ENCODE data around the gene FUT7. TPM values are rescaled to one million over a fixed set of nuclear protein-coding genes. Genes with fewer than 3 reads are reported as not detected.
"Not testable (repeated sequence)": the region's sequence is repeated elsewhere in the genome, so short reads cannot be mapped to it uniquely, and the experiment has no call there.

Gene FUT7
- total RNA-seq, 6 donors from 2014 or later, result 0.94 to 2.3 (median 2.0) TPM; not detected in 1

GRCh38 chr9:137034039-137034708 is 2.3 kb upstream of the FUT7 start:
- Histone ChIP-seq H3K4me1 (peaks cover 25 to 52% (median 42%) of the 10 kb centered on the region in 4 donors), H3K36me3 (peaks cover 0 to 19% (median 8%) of the 10 kb centered on the region in 4 donors), H3K27me3 (no peaks in the 10 kb centered on the region), H3K4me3 (peak overlapping the region in 3 of 4 donors; percentile 13 to 38 (median 29)), H3K27ac (peak overlapping the region; percentile 65 to 79 (median 70)), H3K9me3 (no peaks in the 10 kb centered on the region)
- DNase-seq, result peak in 1 of 2 donors; percentile 68
- TF ChIP-seq POLR2A (IDR thresholded peaks at IDR 0.05) (no peak), EP300 (IDR thresholded peaks at IDR 0.05) (no peak), POLR2AphosphoS5 (IDR thresholded peaks at IDR 0.05) (no peak), CTCF (IDR thresholded peaks at IDR 0.05) (no peak)
- peak in 1 of 2 donors; percentile 11 for ATAC-seq (ENCODE audit: low FRiP score in 2 of 2)
- WGBS, 2 donors, result 41 to 42% methylated on average over 7 to 13 of the region's 15 CpGs

- 85 to 89% methylated on average over 5 of the region's 5 CpGs for WGBS, 2 donors
- DNase-seq; H3K9me3 ChIP-seq; H3K27me3 ChIP-seq; ATAC-seq (ENCODE audit: low FRiP score in 2 of 2): not testable (repeated sequence)
- H3K4me3 ChIP-seq, result peak overlapping the region in 3 of 4 donors; percentile 13 to 38 (median 29)
- peaks cover 32 to 59% (median 49%) of the 10 kb centered on the region in 4 donors for H3K4me1 ChIP-seq
- peak overlapping the region; percentile 44 to 79 (median 75) for H3K27ac ChIP-seq
- peaks cover 0 to 12% (median 2%) of the 10 kb centered on the region in 4 donors for H3K36me3 ChIP-seq
Observed at GRCh38 chr9:137033481-137033880, 1.6 kb upstream of the FUT7 start.

GRCh38 chr9:137032858-137033257 is 970 bp upstream of the FUT7 start:
- DNase-seq (peak in 1 of 2 donors; percentile 78), ATAC-seq (ENCODE audit: low FRiP score in 2 of 2) (peak; percentile 41 to 66)
- Histone ChIP-seq H3K9me3 (no peaks in the 10 kb centered on the region), H3K4me1 (peaks cover 33 to 62% (median 51%) of the 10 kb centered on the region in 4 donors), H3K27me3 (no peaks in the 10 kb centered on the region), H3K27ac (peak overlapping the region; percentile 60 to 79 (median 76)), H3K4me3 (peak overlapping the region in 3 of 4 donors; percentile 9 to 38 (median 13)), H3K36me3 (peaks cover 0 to 6% (median 2%) of the 10 kb centered on the region in 4 donors)
- no peak for TF ChIP-seq CTCF (IDR thresholded peaks at IDR 0.05)
- peak in 1 of 2 donors; percentile 21 for TF ChIP-seq POLR2AphosphoS5 (IDR thresholded peaks at IDR 0.05)
- TF ChIP-seq EP300 (IDR thresholded peaks at IDR 0.05), result no peak
- TF ChIP-seq POLR2A (IDR thresholded peaks at IDR 0.05), result peak in 1 of 4 donors; percentile 57
- WGBS, 2 donors, result 60 to 74% methylated on average over 9 to 10 of the region's 10 CpGs

GRCh38 chr9:137030538-137031527 is 1.1 kb downstream of the FUT7 start:
- Histone ChIP-seq H3K4me1 (peaks cover 43 to 80% (median 60%) of the 10 kb centered on the region in 4 donors), H3K27me3 (no peaks in the 10 kb centered on the region), H3K27ac (peak overlapping the region; percentile 71 to 79 (median 76)), H3K9me3 (no peaks in the 10 kb centered on the region), H3K36me3 (no peaks in the 10 kb centered on the region), H3K4me3 (peak overlapping the region in 3 of 4 donors; percentile 12 to 38 (median 21))
- TF ChIP-seq CTCF (IDR thresholded peaks at IDR 0.05) (no peak), EP300 (IDR thresholded peaks at IDR 0.05) (no peak), POLR2AphosphoS5 (IDR thresholded peaks at IDR 0.05) (peak in 1 of 2 donors; percentile 38), POLR2A (IDR thresholded peaks at IDR 0.05) (no peak)
- 74 to 77% methylated on average over 27 to 60 of the region's 65 CpGs for WGBS, 2 donors
- ATAC-seq (ENCODE audit: low FRiP score in 2 of 2) (no peak), DNase-seq (peak in 1 of 2 donors; percentile 78)

GRCh38 chr9:137030006-137030405 is 1.9 kb downstream of the FUT7 start:
- TF ChIP-seq EP300 (IDR thresholded peaks at IDR 0.05) (no peak), POLR2AphosphoS5 (IDR thresholded peaks at IDR 0.05) (no peak), CTCF (IDR thresholded peaks at IDR 0.05) (no peak), POLR2A (IDR thresholded peaks at IDR 0.05) (no peak)
- Histone ChIP-seq H3K4me3 (peak overlapping the region in 3 of 4 donors; percentile 12 to 38 (median 21)), H3K27ac (peak overlapping the region; percentile 71 to 79 (median 76)), H3K9me3 (no peaks in the 10 kb centered on the region), H3K36me3 (no peaks in the 10 kb centered on the region), H3K4me1 (peaks cover 36 to 73% (median 53%) of the 10 kb centered on the region in 4 donors), H3K27me3 (no peaks in the 10 kb centered on the region)
- DNase-seq (peak in 1 of 2 donors; percentile 33), ATAC-seq (ENCODE audit: low FRiP score in 2 of 2) (no peak)
- WGBS, 2 donors, result 50 to 56% methylated on average over 2 to 14 of the region's 15 CpGs
